ENCODE measurements around the gene GTPBP10.

GRCh38 chr7:90345016-90345415, 1.5 kb upstream of the GTPBP10 start:
- no peak for TF ChIP-seq GABPB1 (CRISPR knock-in tag; IDR thresholded peaks at IDR 0.05)
- TF ChIP-seq NR2C2 (CRISPR knock-in tag; IDR thresholded peaks at IDR 0.05) = no peak
- no peak for TF ChIP-seq SP1 (CRISPR knock-in tag; conservative IDR thresholded peaks at IDR 0.05)
- TF ChIP-seq CTCF (IDR thresholded peaks at IDR 0.05) = no peak
- no peak for TF ChIP-seq ETV6 (CRISPR knock-in tag; IDR thresholded peaks at IDR 0.05)
- TF ChIP-seq USF2 (CRISPR knock-in tag; IDR thresholded peaks at IDR 0.05) = no peak
- TF ChIP-seq FOXP1 (CRISPR knock-in tag; IDR thresholded peaks at IDR 0.05; ENCODE audit: borderline replicate concordance) = no peak
- TF ChIP-seq SMAD3 (CRISPR knock-in tag; IDR thresholded peaks at IDR 0.05; ENCODE audit: borderline replicate concordance) = no peak
- no peak for TF ChIP-seq MAX (CRISPR knock-in tag; IDR thresholded peaks at IDR 0.05)
- no peak for TF ChIP-seq EMX1 (CRISPR knock-in tag; IDR thresholded peaks at IDR 0.05)
- no peak for TF ChIP-seq HMGXB4 (CRISPR knock-in tag; IDR thresholded peaks at IDR 0.05)
- TF ChIP-seq FOXJ3 (CRISPR knock-in tag; IDR thresholded peaks at IDR 0.05; ENCODE audit: borderline replicate concordance) = no peak
- no peak for TF ChIP-seq NFYB (CRISPR knock-in tag; conservative IDR thresholded peaks at IDR 0.05; ENCODE audit: low read depth)
